Measurements from ENCODE around the gene SLC12A8.

SLC12A8 gene

GRCh38 chr3:125073390-125073905 lies 139.1 kb downstream of the SLC12A8 start:
- ChIA-PET CTCF (interaction anchor here (1.6 kb wide), 1 partner anchor 25 kb away, joined by 6 read pairs; no protein-coding TSS in a partner anchor), POLR2A (no interaction called here)
- no peak for DNase-seq (ENCODE audit: extremely low spot score)
- no peak for TF ChIP-seq CTCF (IDR thresholded peaks at IDR 0.05; ENCODE audit: control extremely low read depth, extremely low read depth, low read depth, missing control alignments)

- POLR2A ChIA-PET, result no interaction called here
- TF ChIP-seq CTCF (IDR thresholded peaks at IDR 0.05; ENCODE audit: control extremely low read depth, extremely low read depth, low read depth, missing control alignments), result no peak
- DNase-seq (ENCODE audit: extremely low spot score), result no peak
- CTCF ChIA-PET, result interaction anchor here (1.2 to 1.6 kb wide), 2 partner anchors 11 to 25 kb away, joined by 5 to 6 read pairs; no protein-coding TSS in a partner anchor
Measured at GRCh38 chr3:125072749-125073389, 139.7 kb downstream of the SLC12A8 start.

GRCh38 chr3:125072301-125072700 lies 140.2 kb downstream of the SLC12A8 start:
- no peak for TF ChIP-seq CTCF (IDR thresholded peaks at IDR 0.05; ENCODE audit: control extremely low read depth, extremely low read depth, low read depth, missing control alignments)
- no peak for DNase-seq (ENCODE audit: extremely low spot score)
- POLR2A ChIA-PET, result no interaction called here
- CTCF ChIA-PET, result interaction anchor here (1.2 to 1.6 kb wide), 2 partner anchors 10 to 26 kb away, joined by 5 to 6 read pairs; no protein-coding TSS in a partner anchor

GRCh38 chr3:125069968-125070745 lies 142.4 kb downstream of the SLC12A8 start:
- no peak for DNase-seq (ENCODE audit: extremely low spot score)
- ChIA-PET CTCF (interaction anchor here (1.1 to 1.8 kb wide), 3 partner anchors 12 to 16 kb away, joined by 3 to 5 read pairs (median 4); no protein-coding TSS in a partner anchor), POLR2A (interaction anchor here (0.7 kb wide), 1 partner anchor 450 kb away, joined by 3 read pairs; no protein-coding TSS in a partner anchor)
- TF ChIP-seq CTCF (IDR thresholded peaks at IDR 0.05; ENCODE audit: control extremely low read depth, extremely low read depth, low read depth, missing control alignments), result no peak

GRCh38 chr3:125069452-125069851 lies 143.1 kb downstream of the SLC12A8 start:
- DNase-seq (ENCODE audit: extremely low spot score), result no peak
- ChIA-PET CTCF (interaction anchor here (1.1 to 1.8 kb wide), 3 partner anchors 11 to 14 kb away, joined by 4 to 5 read pairs (median 4); no protein-coding TSS in a partner anchor), POLR2A (no interaction called here)
- no peak for TF ChIP-seq CTCF (IDR thresholded peaks at IDR 0.05; ENCODE audit: control extremely low read depth, extremely low read depth, low read depth, missing control alignments)

- ChIA-PET CTCF (interaction anchor here (0.7 kb wide), 1 partner anchor 47 kb away, joined by 3 read pairs; no protein-coding TSS in a partner anchor), POLR2A (no interaction called here)
- no peak for TF ChIP-seq CTCF (IDR thresholded peaks at IDR 0.05; ENCODE audit: control extremely low read depth, extremely low read depth, low read depth, missing control alignments)
- DNase-seq (ENCODE audit: extremely low spot score), result no peak
Measured at GRCh38 chr3:125068265-125068664, 144.3 kb downstream of the SLC12A8 start.
